Effector memory CD4-positive, alpha-beta T cell (primary cell): ENCODE results near the gene DDX47.

ENCODE experiments used
- DNase-seq, 3 donors: peaks; one replicate each; pipeline ENCODE4 v3.0.0-alpha.2; 2020
- H3K27ac ChIP-seq: 2 replicates; pipeline ENCODE4 v1.7.0; 2013; ENCODE audit warnings: mild to moderate bottlenecking, low read length, moderate library complexity; ENCODE audit not compliant: insufficient read depth, poor library complexity, severe bottlenecking
- H3K27me3 ChIP-seq: replicated peaks from 2 replicates; pipeline ENCODE4 v1.7.0; 2013; ENCODE audit warnings: mild to moderate bottlenecking, low read length; ENCODE audit not compliant: insufficient read depth, control insufficient read depth, poor library complexity, severe bottlenecking
- H3K36me3 ChIP-seq: 2 replicates; pipeline ENCODE4 v1.7.0; 2013; ENCODE audit warnings: mild to moderate bottlenecking, low read length, moderate library complexity; ENCODE audit not compliant: control insufficient read depth, insufficient read depth
- H3K4me1 ChIP-seq: 2 replicates; pipeline ENCODE4 v1.7.0; 2013; ENCODE audit warnings: low read length, mild to moderate bottlenecking; ENCODE audit not compliant: control insufficient read depth, insufficient read depth, poor library complexity, severe bottlenecking
- H3K4me3 ChIP-seq: 2 replicates; pipeline ENCODE4 v1.7.0; 2013; ENCODE audit warnings: low read length, low read depth, mild to moderate bottlenecking; ENCODE audit not compliant: insufficient read depth, poor library complexity, severe bottlenecking
- H3K9me3 ChIP-seq: 2 replicates; pipeline ENCODE4 v1.7.0; 2013; ENCODE audit warnings: mild to moderate bottlenecking, low read length, moderate library complexity; ENCODE audit not compliant: control insufficient read depth

Gene DDX47

DNA sequence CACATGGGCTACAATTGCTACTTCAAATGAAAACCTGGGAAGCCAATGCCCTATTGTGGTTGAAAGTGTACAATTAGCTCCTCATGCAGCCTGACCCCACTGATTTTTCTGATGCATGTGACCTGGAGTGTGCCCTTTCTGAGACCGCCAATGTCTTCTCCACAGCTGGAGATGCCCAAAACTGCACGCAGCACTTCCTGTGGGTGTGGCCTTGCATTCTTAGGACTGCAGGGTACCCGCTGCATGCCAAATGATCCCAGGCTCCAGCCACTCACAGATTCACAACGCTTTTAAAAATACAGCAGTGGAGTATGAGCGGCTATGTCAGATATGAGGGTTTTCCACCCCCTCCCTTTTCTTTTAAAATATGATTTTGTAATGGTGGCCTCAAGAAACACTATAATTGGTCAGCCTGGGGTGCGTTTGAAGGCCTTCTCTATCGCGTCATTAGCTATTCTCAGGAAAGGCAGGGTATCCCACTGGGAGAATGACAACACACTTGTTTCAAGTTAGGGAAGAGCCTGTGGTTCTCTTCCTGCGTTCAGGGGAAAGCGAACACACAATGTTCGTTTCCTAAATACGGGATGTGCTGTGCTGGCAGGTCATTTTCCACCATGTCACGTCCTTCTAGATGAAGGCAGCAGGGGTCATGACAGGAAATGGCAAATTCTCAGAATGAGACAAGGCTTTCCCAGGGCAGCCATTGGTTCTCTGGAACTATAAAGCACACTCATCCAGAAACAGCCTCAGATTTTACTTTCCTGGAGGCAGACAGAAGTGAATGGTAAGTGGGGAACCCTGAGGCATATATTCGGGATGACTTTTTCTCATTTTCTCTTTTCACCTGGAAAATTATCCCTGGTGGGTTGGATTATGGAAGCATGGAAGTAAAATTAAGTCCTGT, 28.0 kb upstream of the DDX47 start, which contains the start of gene APOLD1:
Gene APOLD1, plus strand, starts transcription at position 749 of the 904 bp plus-strand sequence. Its CDS starts 33 bp downstream, at position 782.
- Histone ChIP-seq H3K9me3 (no peaks in the 10 kb centered on the region), H3K4me3 (peak within 1 kb of the TSS; percentile 69), H3K27ac (peak within 1 kb of the TSS; percentile 78), H3K4me1 (peaks cover 8% of the 10 kb centered on the region), H3K27me3 (no peaks in the 10 kb centered on the region), H3K36me3 (no peaks in the 10 kb centered on the region)
- no peak for DNase-seq

DNA sequence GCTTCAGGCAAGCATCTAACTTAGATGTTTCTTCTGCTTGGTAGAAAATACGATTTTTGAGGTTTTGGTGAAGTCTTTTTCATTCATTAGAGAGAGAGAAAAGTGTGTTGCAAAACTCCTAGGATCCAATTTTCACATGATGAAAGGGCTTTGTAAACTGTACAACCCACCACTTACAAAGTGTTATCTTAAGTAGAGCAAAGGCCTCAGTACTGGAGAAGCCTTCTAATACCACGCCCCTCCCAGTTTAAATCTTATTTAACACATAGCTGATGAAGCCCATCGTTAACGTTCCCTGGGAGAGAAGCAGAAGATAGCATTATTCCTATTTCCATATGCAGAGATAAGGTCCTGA, 26.8 kb upstream of the DDX47 start:
- Histone ChIP-seq H3K27me3 (no peaks in the 10 kb centered on the region), H3K27ac (peak overlapping the region; percentile 78), H3K4me1 (peaks cover 8% of the 10 kb centered on the region)

DNA sequence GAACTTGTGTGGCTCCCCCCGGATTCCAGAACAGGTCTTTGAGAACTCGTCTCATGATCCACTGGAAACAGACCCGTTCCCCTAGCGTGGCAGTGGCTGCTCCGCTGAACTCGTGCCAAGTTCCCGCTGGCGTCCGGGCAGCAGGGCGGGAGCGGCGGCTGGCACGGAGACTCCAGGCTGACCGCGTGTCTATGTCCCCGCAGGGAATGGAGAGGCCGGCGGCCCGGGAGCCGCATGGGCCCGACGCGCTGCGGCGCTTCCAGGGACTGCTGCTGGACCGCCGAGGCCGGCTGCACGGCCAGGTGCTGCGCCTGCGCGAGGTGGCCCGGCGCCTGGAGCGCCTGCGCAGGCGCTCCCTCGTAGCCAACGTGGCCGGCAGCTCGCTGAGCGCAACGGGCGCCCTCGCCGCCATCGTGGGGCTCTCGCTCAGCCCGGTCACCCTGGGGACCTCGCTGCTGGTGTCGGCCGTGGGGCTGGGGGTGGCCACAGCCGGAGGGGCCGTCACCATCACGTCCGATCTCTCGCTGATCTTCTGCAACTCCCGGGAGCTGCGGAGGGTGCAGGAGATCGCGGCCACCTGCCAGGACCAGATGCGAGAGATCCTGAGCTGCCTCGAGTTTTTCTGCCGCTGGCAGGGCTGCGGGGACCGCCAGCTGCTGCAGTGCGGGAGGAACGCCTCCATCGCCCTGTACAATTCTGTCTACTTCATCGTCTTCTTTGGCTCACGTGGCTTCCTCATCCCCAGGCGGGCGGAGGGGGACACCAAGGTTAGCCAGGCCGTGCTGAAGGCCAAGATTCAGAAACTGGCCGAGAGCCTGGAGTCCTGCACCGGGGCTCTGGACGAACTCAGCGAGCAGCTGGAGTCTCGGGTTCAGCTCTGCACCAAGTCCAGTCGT, 26.2 kb upstream of the DDX47 start:
- Histone ChIP-seq H3K36me3 (no peaks in the 10 kb centered on the region), H3K27ac (peak overlapping the region; percentile 78), H3K4me1 (peaks cover 8% of the 10 kb centered on the region), H3K27me3 (no peaks in the 10 kb centered on the region), H3K4me3 (peak overlapping the region; percentile 69), H3K9me3 (no peaks in the 10 kb centered on the region)
- DNase-seq: peak; percentile 53 to 69 (median 58)

More for the DNA sequence above, 26.8 kb upstream of the DDX47 start:
- Histone ChIP-seq H3K4me3 (peak overlapping the region; percentile 69), H3K36me3 (no peaks in the 10 kb centered on the region), H3K9me3 (no peaks in the 10 kb centered on the region)
- no peak for DNase-seq

DNA sequence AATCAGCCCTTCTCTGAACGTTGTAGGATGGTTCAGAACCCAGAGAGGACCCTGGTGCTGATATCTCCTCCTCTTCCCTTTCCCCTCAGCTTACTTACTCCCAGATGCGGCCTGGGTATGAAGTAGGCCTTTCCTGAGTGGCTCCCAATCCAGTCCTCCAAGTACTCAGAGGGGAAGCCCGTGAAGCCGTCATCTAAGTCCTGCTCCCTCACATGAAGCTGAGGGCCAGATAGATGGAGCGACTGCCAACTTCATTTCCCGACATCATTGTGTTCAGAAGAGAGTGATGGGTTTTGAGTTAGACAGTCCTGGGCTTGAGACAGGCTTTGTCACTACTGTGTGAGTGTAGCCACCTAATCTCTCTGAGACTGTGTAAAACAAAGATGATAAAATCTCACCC, 25.0 kb upstream of the DDX47 start:
- Histone ChIP-seq H3K4me1 (peaks cover 8% of the 10 kb centered on the region), H3K4me3 (no peak overlapping the region), H3K36me3 (no peaks in the 10 kb centered on the region), H3K9me3 (no peaks in the 10 kb centered on the region), H3K27ac (no peak overlapping the region), H3K27me3 (no peaks in the 10 kb centered on the region)
- DNase-seq: no peak

DNA sequence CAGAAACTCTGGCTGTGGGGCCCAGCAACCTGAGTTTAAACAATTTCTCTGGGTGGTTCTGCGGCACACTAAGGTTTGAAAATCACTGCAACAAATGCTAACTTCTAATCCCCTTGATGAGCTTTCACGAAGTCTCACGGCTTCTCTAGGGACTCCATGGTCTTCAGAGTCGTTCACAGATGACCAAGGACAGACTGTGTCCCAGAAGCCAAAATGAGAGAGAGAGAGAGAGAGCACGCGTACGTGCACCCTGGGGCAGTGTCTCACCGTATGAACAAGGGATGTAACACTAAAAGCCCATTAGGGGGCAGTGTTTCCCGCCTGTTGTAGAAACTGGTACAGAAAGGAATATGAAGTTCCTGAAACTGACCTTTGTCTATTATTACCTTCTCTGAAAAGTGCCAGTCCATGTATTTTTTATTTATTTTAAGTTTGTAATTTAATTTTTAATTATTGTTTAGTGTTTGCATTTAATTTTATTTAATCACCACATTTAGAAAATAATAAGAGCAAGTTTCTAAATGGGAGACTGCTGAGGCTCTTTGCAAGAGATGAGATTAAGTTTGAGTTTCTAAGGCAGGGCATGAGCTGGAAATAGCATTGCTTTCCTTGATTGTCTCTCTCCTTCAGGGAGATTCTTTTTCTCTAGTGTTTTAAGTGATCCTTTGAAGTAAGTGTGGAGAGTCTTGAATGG, 24.3 kb upstream of the DDX47 start:
- peak in 2 of 3 donors; percentile 17 to 44 for DNase-seq
- H3K36me3 ChIP-seq: no peaks in the 10 kb centered on the region
- H3K4me3 ChIP-seq: no peak overlapping the region
- H3K27ac ChIP-seq: no peak overlapping the region
- H3K4me1 ChIP-seq: peaks cover 8% of the 10 kb centered on the region
- no peaks in the 10 kb centered on the region for H3K9me3 ChIP-seq
- H3K27me3 ChIP-seq: no peaks in the 10 kb centered on the region

DNA sequence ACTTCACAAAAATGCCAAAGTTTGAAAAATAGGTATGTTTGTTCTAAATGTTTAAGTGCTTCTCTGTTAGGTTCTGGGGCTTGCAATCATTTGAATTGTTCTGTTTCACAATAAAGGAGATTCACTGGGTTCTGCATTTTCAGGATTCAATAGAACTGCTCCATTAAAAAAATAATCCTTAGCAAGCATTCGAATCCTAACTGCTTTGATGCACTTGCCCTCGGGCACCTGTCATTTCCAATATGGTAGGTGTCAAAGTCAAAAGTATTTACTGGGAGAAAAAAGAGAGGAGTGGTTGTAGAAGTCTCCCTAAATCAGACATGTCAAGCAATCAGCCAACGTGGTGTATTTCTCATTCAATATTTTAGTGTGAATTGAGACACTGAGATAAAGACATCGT, 22.2 kb upstream of the DDX47 start:
- no peaks in the 10 kb centered on the region for H3K36me3 ChIP-seq
- DNase-seq: no peak
- no peaks in the 10 kb centered on the region for H3K27me3 ChIP-seq
- peaks cover 8% of the 10 kb centered on the region for H3K4me1 ChIP-seq
- H3K9me3 ChIP-seq: no peaks in the 10 kb centered on the region
- H3K27ac ChIP-seq: no peak overlapping the region
- no peak overlapping the region for H3K4me3 ChIP-seq

DNA sequence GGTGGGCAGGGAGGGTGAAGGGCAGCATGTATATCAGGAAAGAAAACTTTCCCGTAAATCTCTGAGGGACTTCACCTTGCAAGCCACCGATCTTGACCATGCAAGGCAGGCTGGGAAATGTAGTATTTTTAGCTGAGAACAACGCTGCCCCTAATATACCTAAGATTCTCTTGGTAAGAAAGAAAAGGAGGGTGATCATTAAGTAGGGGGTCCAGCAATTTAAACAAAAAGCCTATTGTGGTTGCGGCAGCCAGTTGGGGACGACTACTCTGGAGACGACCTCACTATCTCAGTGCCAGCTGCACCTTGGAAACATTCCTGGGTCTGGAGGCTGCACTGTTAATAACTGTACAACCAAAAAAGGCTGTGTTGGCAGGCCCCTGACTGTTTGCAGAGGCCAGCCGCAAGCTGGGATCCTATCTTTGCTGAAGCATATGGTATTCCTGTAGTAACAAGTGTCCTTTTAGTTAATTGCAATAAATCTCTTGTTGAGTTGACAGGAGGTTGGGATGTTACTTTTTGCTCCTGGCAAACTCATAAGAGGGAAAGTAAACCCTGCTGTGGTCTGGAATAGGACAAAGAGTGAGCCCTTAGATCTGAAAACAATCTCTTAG, 21.3 kb upstream of the DDX47 start:
- H3K9me3 ChIP-seq: no peaks in the 10 kb centered on the region
- no peak overlapping the region for H3K4me3 ChIP-seq
- H3K36me3 ChIP-seq: no peaks in the 10 kb centered on the region
- no peaks in the 10 kb centered on the region for H3K27me3 ChIP-seq
- no peak overlapping the region for H3K27ac ChIP-seq
- no peak for DNase-seq
- peaks cover 8% of the 10 kb centered on the region for H3K4me1 ChIP-seq

DNA sequence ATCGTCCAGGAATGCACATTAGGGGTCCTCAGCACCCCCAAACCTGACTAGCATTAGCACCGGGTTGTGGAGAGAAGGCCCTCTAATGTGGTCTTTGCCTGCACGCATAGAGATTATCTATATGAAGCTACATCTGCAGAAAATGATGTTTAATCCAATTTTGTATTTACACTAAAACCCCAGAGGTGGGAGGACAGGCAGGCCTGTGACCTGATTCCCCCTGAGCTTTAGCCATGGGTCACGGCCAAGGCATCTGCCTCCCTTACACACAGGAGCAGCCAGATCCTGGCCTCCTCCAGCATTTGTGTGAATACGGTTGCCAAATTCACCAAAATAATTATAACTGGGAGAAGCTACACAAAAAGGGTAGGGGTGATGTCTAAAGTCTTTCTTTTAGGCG, 20.7 kb upstream of the DDX47 start:
- no peak overlapping the region for H3K4me3 ChIP-seq
- H3K27me3 ChIP-seq: no peaks in the 10 kb centered on the region
- H3K36me3 ChIP-seq: no peaks in the 10 kb centered on the region
- no peaks in the 10 kb centered on the region for H3K9me3 ChIP-seq
- peaks cover 5% of the 10 kb centered on the region for H3K4me1 ChIP-seq
- H3K27ac ChIP-seq: no peak overlapping the region
- no peak for DNase-seq

DNA sequence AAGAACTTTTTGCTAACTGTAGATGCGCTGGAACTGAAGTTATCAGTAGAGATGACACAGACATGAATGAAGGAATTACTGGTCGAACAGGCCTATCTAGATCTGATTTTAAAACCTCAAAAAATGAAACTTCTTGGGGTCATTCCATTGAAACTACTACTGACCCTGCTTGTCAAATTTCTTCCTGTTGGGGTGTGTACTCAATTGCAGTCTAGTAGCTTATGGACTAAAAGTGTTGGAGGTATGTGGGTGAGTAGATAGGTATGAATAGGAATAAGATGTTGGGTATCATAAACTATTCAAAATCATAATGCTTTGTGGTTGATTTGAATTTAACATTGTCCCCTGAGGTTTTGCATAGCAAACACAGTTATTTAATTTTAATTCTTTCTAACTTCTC, 18.5 kb upstream of the DDX47 start:
- DNase-seq: no peak
- no peaks in the 10 kb centered on the region for H3K9me3 ChIP-seq
- no peaks in the 10 kb centered on the region for H3K36me3 ChIP-seq
- H3K27me3 ChIP-seq: no peaks in the 10 kb centered on the region
- no peak overlapping the region for H3K27ac ChIP-seq
- H3K4me1 ChIP-seq: no peaks in the 10 kb centered on the region
- no peak overlapping the region for H3K4me3 ChIP-seq
